NCI-H2107 (cell line): Measurements from ENCODE around the gene RAB30.
A peak's percentile ranks its signal among the peaks of the same experiment; 100 is the strongest.

Experiments used
- DNase-seq: peaks from one replicate; lab custom pipeline; 2025; lab: John Stamatoyannopoulos, UW

RAB30 gene, protein sequence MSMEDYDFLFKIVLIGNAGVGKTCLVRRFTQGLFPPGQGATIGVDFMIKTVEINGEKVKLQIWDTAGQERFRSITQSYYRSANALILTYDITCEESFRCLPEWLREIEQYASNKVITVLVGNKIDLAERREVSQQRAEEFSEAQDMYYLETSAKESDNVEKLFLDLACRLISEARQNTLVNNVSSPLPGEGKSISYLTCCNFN

GRCh38 chr11:83071567-83072349 is at the start of gene RAB30:
Gene RAB30, minus strand, starts transcription at chr11:83071897. Its CDS starts 74,581 bp downstream, at chr11:82997316.
- peak; percentile 95 for DNase-seq

GRCh38 chr11:83120327-83120726 is 48.6 kb upstream of the RAB30 start:
- DNase-seq, result no peak

DNA sequence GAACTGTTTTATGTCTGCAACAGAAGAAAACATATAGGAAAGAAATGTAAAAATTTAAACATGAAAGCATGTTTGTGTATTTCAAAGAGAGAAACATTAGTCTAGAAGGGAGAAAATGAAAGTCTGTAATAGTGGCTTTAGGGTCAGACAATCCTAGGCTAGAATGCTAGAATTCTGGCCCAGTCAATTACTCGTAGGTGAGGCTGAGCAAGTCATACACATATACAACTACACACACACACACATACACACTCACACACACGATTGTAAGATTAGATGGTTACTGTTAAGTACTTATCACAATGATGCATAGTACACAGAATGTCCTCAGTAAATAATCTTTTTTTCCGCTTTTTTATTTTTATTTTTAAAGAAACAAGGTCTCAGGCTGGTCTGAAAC is 47.5 kb upstream of the RAB30 start:
- DNase-seq, result no peak

GRCh38 chr11:83118814-83119213 is 47.1 kb upstream of the RAB30 start:
- DNase-seq, result no peak

DNA sequence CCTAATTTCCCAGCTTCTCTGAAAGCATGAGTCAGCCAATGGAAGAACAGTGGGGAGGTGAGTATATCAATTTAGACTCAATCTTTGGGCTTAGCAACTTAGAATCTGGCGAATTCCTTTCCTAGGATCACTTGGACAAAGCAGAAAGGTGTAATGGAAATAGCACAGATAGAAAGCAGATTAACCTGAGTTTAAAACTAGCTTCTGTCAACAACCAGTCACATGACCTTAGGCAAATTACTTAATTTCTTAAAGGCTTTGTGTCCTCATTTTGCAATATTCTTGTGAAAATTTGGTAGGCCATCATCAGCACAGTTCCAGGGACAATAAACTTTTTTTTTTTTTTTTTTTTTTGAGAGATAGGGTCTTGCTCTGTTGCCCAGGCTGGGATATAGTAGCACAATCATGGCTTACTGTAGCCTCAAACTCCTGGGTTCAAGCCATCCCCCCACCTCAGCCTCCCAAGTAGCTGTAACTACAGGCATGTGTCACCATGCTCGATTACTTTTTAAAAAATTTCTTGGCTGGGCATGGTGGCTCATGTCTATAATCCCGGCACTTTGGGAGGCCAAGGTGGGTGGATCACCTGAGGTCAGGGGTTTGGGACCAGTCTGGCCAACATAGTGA is 44.4 kb upstream of the RAB30 start:
- no peak for DNase-seq

DNA sequence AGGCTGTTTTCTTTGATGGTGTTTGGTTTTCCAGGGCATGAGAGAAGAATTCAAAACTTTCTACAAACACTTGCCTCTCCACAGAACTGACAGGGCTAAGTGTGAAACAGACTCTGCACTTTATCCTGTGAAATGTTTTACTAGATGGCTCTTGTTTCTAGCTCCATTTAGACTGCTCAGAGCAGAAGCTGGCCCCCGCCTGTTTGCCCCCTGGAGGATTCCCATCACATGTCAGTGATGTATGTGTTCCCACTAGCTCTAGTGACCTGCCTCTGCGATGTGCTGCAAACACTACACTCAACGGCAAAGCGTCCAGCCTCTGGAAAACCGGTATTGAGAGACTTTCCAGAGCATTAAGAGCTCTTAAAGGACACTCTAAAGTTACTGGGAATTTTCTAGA is 43.9 kb upstream of the RAB30 start:
- no peak for DNase-seq

- no peak for DNase-seq
Measured at GRCh38 chr11:83115026-83115425, 43.3 kb upstream of the RAB30 start.

DNA sequence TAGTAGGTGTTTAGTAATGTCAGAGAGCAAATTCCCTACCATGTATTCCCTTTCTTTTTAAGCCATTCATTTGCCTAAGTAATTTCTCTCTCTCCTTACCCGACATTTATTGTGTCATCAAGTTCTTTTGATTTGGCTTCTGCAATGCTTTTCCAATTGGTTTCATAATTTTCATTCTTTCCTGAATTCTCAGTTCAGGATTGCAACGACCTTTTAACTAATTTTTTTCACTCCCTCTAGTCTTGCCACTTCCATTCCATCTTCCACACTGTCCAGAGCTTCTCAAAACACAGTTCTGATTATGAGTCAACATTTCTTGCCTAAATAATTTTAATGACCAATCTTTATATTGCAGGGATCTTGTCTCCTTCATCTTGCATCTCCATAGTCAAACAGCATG is 41.2 kb upstream of the RAB30 start:
- DNase-seq, result no peak

DNA sequence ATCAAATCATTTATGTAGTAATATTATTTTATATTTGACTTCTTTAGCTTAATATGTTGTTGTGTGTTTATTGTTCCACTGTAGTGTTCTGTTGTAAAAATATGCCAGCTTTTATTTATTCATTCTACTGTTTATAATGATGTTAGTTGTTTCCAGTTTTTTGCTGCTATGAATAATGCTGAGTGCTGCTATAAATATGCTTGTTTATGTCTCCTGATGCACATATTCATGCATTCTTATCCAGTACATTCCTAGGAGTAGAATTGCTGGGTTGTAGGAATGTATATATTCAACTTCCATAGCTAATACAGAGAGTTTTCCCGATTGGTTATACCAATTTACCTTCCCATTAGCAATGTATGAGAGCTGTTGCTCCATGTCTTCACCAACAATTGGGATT is 33.5 kb upstream of the RAB30 start:
- no peak for DNase-seq

DNA sequence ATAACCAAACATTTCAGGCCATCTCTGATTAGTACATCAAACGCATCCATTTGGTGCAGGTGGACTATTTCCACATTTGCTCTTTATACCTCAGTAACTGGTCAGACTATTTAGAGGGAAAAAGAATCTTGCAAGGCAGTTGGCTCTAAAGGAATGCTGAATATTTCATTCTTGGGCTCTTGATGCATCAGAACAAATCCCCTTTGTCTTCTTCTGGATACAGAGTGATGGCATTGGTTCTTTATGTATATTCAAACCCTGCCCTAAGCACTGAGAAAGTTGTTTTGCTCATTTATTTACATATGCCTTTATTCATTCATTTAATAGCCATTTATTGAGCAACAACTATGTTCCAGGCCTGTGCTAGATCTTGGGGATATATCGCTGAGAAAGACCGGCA is 31.1 kb upstream of the RAB30 start:
- no peak for DNase-seq

- no peak for DNase-seq
Measured at GRCh38 chr11:83097429-83098075, 25.9 kb upstream of the RAB30 start.

- no peak for DNase-seq
Measured at GRCh38 chr11:83093634-83094033, 21.9 kb upstream of the RAB30 start.

- no peak for DNase-seq
Measured at GRCh38 chr11:83092488-83093384, 21.0 kb upstream of the RAB30 start.

- no peak for DNase-seq
Measured at GRCh38 chr11:83088965-83089364, 17.3 kb upstream of the RAB30 start.

- no peak for DNase-seq
Measured at GRCh38 chr11:83087035-83087434, 15.3 kb upstream of the RAB30 start.

GRCh38 chr11:83079820-83080219 is 8.1 kb upstream of the RAB30 start:
- no peak for DNase-seq

DNA sequence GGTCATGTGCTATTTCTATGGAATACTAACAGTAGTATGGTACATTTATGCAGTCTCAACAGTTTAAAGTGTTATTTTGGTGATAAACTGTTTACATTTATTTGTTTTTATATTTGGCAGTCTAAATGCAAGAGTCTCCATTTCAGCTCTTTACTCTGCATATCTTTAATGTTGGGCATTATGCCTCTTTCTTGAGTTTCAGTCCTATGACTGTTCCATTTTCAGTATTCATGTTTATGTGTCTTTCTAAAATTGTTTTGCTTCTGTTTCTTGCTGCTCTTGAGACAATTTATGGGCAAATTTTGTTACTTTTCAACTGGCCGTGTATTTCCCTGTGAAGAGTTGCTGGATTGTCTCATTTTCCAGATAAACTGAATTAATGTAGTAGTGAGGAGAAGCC is 6.6 kb upstream of the RAB30 start:
- no peak for DNase-seq

- DNase-seq, result no peak
Measured at GRCh38 chr11:83073884-83074283, 2.2 kb upstream of the RAB30 start.

DNA sequence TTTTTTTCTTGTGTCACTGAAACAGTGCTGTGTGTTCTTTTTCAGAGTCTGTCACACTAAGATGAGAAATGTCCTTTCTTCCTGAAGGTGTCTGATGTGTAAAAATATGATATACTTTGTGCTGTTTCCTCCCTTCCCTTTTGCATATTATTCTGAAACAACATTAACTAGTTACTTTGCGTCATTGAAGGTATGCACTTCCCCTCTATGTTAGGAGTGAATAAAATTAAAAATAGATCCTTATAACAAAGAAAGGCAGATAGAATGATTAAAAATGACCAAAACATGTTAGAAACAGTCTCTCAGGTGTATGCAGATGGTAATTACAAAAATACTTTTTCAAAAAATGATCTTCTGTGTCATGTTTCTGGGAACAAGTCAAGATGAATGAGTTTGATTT is 1.6 kb upstream of the RAB30 start:
- DNase-seq, result no peak

- DNase-seq, result no peak
Measured at GRCh38 chr11:83072350-83073242, 899 bp upstream of the RAB30 start.
